ENCODE results near the gene PRKCB.
"Not testable (repeated sequence)": the region's sequence is repeated elsewhere in the genome, so short reads cannot be mapped to it uniquely, and the experiment has no call there.

PRKCB gene

DNA sequence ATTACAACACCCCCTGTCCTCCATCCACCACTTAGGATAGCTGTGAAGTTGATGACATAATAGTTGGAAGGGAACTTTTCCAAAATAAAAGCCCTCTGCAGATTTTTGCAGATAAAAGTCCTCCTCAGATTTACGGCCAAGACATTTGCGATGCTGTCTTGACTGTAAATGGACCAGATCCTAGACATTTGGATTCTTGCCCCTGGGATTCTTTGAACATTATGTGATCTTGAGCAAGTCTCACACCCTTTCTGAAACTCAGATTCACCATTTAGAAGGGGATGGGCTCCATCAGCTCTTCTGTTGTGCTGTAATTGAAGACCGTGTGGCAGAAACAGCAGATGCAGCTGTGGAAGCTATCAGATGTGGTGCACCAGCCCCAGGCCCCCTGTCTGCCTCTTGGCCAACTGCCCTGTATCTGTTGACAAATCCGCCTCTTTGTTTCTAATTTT lies 266.5 kb downstream of the PRKCB start:
- DNase-seq, result no peak

DNA sequence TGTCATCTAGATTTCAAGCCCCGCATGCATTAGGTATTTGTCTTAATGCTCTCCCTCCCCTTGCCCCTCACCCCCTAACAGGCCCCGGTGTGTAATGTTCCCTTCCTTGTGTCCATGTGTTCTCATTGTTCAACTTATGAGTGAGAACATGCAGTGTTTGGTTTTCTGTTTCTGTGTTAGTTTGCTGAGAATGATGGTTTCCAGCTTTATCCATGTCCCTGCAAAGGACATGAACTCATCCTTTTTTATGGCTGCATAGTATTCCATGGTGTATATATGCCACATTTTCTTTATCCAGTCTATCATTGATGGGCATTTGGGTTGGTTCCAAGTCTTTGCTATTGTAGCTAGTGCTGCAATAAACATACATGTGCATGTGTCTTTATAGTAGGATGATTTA lies 269.7 kb downstream of the PRKCB start:
- not testable (repeated sequence) for DNase-seq

DNA sequence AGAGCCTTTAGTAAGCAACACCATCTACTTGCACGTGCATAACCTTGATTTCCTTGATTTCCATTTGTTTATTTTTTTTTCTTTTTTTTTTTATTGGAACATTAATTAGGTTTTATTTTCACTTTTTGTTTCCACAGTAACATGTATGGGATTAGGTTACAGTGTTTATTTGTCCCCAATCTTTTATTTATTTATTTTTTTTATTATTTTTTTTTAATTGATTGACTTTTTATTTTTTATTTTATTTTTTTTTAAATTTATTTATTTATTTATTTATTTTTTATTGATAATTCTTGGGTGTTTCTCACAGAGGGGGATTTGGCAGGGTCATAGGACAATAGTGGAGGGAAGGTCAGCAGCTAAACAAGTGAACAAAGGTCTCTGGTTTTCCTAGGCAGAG lies 272.3 kb downstream of the PRKCB start:
- DNase-seq, result not testable (repeated sequence)

DNA sequence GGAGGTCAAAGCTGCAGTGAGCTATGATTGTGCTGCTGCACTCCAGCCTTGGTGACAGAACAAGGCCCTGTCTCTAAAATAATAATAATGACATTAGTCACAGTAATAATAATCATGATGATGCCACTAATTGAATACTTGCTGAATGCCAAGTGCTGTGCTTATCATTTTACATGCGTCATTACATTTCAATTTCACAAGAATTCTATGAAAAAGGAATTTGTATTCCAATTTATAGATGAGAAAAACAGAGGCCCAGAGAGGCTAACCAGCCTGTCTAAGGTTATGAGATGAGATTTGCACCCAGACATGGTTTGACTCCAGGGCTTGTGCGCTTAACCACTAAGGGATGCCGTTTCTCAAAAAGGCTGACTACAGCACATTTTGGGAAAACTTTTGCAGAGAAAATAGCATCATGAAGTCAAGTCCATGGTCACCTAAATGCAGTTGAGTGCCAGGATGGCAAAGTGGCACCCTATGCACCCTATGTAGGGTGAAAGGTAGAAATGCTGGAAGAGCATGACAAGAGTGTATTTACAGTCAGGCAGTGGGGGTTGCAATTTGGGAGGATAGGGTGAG lies 276.0 kb downstream of the PRKCB start:
- DNase-seq, result no peak

DNA sequence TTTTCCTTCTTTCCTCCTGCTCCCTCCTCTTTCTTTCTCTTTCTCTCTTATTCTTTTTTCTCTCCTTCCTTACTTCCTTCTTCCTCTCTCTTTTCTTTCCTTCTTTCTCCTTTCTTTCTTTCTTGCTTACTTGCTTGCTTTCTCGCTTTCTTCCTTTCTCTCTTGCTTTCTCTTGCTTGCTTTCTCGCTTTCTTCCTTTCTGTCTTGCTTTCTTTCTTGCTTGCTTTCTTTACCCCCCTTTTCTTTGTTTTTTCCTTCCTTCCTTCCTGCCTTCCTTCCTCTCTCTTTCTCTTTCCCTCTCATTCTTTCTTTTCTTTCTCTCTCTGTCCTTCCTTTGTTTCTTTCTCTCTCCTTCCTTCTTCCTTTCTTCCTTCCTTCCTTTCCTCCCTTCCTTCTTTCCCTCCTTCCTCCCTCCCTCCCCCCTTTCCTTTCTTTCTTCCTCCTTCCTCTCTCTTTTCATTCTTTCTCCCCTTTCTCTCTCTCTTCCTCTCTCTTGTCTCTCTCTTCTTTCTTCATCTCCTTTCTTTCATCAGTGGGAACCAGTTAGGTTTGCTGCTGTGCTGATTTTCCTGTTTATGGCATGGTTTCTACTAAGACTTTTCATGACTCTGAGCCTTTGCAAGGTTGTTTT lies 277.4 kb downstream of the PRKCB start:
- DNase-seq, result no peak

DNA sequence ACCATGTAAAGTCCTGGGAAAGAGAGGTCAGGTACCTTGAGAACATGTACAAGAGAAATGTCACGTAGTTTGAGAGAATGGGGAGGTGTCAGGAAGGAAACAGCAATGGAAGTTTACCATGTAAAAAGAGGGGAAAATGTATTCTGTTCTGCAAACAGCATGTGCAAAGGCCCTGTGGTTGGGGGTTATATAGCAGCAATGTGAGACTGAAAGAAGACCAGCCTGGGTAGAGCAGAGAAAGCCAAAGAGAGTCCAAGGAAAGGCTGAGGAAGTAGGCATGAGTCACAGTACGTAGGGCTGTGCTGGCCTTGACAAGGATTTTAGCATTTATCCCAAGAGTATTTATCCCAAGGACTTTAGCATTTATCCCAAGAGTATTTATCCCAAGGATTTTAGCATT lies 279.1 kb downstream of the PRKCB start:
- DNase-seq, result no peak

DNA sequence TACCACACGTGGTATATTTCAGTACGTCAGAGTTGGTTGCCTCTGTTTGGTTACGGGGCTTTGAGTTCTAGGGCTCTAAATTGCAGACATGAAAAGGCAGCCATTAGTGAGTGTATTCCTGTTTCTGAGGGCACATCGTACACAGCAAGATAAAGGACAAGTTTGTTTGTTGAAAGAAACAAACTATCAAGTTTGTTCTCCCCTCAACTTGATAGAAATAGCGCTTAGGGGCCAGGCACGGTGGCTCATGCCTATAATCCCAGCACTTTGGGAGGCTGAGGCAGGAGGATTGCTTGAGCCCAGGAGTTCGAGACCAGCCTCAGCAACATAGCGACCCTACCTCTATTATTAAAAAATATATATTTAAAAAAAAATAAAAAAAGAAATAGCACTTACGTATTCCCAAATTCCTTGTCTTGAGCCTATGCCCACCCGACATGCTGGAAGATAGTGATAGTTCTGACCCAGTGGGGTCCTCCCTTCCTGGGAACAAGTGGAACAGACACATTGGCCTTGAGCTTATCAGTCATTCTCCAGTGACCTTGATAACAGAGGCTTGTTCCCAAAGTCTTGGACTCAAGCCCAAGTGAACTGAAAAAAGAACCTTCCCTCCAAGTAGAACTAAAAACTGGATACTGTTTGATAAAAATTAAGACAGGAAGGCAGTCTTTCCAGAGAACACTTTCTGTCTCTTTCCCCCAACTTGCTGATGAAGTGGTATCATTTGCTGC lies 280.4 kb downstream of the PRKCB start:
- no peak for DNase-seq

DNA sequence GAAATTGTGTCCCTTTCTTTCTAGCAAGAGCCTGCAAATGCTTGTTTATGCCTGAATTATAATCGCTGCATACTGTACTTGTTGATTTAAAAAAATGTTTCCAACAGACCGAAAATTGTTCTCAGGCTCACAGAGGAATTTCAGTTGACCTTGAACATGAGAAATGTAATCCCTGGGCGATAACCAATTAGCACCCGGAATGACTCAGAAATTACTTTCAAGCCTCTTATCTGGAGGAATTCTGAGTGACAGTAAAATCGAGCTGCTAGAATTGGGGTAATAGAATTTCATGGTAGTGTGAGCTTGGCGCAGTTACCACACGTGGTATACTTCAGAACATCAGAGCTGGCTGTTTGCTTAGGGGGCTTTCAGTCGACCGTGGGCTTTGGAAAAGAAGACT lies 281.2 kb downstream of the PRKCB start:
- no peak for DNase-seq

DNA sequence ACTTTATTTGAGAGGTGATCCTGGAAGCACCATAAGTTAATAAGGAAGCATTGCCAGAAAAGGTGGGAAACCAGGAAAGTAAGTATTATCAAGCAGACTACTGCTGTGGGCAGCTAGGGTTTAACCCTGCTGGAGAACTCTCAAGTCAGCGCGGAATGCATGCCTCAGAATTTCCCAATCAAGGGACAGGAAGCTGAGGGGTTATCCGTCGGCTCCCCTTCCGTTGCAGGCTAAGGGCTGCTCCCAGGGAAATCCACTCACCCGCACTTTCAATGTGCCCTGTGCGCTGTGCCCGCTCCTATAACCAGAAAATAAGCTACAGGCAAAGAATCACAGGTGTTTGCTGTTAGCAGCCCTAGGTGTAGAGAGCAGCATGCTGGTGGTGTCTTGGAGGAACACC lies 281.9 kb downstream of the PRKCB start:
- DNase-seq, result no peak

DNA sequence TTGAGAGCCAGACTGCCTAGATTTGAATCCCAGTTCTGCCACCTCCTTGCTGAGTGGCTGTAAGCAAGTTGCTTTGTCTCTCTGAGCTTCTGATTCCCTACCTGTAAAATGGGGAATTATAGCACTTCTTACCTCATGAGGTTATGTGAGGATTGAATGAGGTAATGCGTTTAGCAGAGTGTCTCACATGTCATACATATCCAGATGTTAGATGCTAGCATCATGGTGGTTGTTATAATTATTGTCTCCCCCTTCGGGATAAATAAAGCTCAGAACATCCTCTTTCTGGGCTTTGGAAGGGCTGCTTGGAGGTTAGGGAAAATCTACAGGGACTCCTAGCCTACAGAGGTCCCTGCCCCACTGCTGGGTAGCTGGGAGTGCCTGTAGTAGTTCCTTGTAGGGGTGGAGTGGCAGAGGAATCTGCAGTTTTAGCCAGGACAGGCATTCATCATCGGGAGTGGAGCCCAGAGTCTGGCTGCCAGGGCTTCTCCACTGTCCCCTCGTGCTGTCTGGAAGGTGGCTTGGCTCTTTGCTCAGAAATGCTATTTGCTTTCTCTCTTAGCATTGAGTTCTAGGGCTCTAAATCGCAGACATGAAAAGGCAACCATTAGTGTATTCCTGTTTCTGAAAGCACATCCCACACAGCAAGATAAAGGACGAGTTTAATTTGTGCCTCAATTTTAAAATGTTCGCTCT lies 282.5 kb downstream of the PRKCB start:
- DNase-seq, result no peak

DNA sequence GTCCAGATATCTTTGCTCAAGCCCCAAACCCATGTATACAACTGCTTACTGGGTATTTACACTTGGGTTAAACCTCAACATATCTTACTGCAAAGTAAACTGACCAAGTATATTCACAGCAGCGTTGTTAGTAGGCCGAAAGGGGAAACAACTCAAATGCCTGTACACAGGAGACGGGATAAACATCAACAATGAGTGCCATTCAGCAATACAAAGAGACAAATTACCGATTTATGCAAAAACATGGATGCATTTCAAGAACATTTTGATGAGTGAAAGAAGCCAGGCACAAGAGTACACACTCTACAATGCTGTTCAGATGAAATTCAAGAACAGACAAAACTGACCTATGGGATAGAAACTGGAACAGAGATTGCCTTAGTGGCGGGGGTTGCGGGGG lies 284.0 kb downstream of the PRKCB start:
- no peak for DNase-seq

DNA sequence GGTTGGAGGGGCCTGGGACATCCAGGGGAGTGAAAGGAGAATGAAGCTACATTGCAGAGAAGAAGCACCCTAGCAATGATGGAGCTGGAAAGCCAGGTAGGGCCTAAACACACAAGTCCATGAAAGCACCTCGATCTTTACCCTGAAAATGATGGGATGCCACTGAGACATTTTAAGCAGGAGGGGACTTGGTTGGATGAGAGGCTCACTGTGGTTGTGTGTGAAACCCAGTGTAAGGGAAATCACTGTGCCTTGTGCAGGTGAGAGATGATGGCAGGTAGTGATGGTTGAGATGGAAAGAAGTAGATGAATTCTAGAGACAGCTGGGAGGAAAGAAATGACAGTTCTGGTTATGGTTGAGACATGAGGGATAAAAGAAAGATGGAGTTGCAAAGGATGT lies 287.5 kb downstream of the PRKCB start:
- DNase-seq, result no peak

DNA sequence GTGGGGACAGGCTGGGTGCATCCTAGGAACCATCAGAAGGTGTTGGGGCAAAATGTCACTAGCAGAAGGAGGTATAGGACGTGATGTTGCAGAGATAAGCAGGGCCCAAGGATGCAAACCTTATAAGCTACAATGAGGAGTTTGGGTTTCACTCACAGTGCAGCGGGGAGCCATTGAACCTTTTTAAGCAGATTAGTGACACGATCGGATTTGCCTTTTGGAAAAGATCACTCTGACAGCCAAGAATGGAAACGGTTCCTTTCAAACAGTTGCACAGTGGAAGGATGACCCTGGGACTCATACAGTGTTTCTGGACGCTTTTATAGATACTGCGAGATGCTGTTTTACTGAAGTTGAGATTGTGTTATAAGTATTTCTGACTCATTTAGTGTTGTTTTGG lies 288.5 kb downstream of the PRKCB start:
- DNase-seq, result no peak

DNA sequence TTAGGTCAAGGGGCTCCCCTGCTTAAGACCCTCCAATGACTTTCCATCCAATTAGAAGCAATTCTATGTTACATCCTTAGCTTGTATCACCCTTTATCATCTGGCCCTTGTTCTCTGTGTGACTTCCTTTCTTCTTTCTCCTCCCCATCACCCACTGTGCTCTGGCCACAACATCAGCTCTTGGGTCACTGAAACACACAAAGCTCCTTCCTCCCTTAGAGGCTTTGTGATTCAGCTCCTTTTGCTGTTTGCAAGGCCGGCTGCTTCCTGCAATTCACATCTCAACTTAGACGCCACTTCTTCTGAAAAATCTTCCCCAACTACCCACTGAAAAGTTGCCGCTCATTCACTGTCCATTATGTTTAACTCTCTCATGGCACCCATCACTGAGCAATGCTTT lies 289.4 kb downstream of the PRKCB start:
- no peak for DNase-seq

DNA sequence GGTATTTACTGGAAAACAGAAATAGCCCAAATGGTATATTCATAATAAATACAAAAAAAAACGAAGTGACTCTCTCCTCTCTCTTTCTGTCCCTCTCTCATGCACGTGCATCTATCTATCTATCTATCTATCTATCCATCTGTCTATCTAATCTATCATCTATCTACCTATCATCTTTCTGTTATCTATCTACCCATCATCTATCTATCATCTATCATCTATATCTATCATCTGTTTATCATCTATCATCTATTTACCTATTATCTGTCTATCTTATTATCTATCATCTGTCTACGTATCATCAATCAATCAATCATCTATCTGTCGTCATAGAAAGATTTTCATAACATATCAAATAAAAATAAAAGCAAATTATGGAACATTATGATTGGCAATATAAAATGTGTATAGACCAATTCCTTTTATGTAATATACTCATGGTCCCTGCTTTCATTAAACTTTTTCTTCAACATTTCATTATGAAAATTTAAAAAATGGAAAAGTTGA lies 293.7 kb downstream of the PRKCB start:
- DNase-seq, result no peak

DNA sequence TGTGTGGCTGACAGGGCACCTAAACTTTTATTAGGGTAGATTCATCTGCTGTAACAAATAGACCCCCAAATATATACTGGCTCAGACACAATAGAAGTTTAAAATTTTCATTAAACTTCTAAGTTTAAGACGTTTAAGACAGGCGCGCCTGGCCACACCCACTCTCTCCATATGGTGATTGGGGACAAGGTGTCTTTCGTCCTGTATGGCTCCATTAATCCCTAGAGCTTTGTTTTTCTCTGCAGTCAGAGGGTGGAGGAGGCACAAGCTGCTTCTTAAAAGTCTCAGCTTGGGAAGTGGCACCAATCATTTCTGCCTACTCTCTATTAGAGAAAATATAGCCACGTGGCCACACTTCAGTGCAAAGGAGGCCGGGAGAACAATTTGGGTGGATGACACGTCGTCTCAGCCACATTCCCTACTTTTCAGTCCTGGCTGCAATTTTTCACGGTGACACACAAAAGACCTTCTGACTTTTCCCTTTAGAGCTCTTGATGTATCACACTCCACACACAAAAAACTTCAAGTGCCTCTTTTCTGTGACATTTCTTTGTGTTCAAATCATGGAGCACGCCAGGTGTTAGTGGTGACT lies 294.8 kb downstream of the PRKCB start:
- DNase-seq, result no peak

DNA sequence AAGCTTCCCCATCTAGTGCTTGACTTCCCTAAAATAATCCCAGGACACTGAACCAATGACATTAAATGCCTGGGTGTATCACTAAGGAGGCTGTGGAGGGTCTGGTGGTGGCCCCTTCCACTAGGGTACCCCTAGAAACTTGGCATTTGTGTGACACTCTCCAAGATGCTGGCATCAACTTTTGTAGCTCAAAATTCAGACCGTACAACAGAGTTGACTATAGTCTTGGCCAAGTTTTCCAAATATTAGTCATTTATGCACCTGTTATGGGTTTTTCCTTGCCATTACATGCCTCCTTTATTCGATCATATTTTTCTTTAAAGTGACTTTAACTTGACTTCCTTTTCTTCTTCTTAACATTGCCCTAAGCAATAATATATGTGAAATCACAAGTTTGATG lies 295.5 kb downstream of the PRKCB start:
- DNase-seq, result no peak

DNA sequence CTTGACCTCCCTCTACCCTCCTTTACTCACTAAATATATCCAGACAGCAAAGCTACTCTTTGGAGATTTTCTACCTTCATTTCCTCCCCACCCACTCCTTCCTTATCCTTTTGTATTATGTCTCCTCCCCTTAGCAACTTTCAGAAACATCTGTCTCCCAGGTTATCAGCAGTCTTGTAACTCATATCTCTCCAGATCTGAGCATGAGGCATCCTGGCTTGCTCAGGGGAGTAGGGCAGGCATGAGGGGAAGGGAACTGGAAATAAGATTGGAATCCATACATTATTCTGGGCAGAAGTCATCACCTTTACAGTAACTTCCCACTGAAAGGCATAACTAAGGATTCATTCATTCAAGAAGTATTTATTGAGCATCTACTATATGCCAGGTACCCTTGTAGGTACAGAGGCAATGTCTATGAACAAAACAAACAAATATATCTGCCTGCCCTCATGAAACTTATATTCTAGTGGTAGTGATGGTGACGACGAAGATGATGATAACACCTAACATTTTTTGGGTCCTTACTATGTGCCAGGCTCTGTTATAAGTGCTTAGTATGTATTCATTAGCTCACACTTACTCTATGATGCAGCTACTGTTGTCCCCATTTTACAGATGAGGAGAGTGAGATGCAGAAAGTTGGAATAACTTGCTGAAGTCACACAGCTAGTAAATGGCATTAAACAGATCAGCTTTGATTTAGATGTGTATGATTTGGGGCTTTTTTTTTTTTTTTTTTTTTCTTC lies 296.4 kb downstream of the PRKCB start:
- DNase-seq, result no peak

DNA sequence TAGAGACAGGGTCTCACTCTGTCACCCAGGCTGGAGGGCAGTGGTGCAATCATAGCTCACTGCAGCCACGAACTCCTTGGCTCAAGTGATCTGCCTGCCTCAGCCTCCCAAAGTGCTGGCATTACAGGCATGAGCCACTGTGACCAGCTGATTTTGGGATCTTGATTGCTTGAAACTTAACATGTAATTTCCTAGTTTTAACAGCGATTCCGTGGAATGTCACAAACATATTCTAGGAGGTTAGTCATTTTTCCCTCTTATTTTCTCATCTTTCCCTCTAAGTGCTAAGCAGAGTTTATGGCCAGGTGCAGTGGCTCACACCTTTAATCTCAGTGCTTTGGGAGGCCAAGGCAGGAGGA lies 297.0 kb downstream of the PRKCB start:
- no peak for DNase-seq

DNA sequence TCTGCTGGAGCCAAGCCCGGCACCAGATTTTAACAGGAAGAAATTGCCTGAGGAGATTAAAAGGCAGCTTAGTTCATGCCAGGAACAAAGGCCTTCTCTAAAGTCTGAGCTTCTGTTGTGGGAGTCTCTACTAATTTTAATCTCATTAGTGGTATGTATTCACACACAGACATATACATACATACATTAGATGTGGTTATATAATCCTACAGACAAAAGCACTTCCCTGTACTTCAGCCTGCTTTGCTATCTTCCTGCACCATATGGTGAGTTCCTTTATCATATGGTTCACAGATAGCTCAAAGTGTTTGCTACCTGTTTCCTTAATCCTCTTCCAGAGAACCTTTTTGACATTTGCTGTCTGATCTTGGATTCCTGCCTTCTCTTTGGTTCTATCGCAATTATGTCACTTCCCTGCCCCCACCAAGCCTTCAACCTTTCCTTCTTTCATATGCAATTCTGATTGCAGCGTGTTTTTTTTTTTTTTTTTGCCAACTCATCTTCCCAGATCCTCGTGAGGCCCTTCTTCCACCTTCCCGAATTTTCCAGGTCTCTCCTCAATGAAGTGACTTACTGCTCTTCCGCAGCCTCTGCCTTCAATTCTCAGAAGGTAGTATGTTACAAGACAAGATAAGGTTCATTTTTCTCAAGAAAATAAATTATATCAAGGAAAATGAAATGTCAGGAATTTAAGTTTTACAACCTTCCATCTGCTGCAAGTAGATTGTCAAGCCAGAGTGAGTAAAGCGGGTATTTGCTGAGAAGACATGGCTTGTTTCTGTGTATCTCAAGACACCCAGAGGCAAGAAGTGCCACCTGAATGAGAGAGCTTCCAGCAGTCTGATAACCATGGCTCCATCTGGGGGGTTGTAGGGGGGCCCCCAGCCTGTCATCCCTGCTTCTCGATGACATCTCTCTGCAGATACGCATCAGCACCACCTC lies 300.1 kb downstream of the PRKCB start:
- DNase-seq, result no peak

DNA sequence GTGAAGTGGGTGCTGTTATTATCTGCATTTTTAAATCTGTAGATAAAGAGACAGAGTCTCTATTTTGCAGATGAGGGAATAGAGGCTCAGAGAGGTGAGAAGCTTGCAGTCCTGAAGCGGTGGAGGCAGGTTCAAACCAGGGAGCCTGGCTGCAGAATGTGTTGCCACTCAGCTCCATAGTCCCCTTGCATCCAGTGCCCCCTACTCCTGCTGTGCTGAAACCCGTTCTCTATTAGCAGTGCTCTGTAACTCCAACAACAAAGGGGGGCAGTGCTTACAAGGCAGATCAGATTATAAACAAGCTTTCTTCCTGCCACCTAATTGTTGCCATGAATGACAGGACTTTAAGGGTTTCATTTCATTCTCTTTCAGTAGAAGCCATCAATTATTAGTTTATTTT lies 302.2 kb downstream of the PRKCB start:
- no peak for DNase-seq

Measured in T1000 (cell line).